GM12878 (cell line): ENCODE measurements around the gene PSME3IP1.

ENCODE experiments used
- BCLAF1 ChIP-seq: fragments of 450-650 bp; IDR thresholded peaks from 2 replicates; pipeline ENCODE4 v1.6.1; 2017; ENCODE audit warnings: antibody characterized with exemption, mild to moderate bottlenecking, moderate library complexity
- CTCF ChIP-seq, 3 experiments: IDR thresholded peaks in 2 of 3; conservative IDR thresholded peaks in 1 of 3; 2 replicates each; pipeline ENCODE4 v1.5.1; 2011; ENCODE audit warnings: low read depth in 3 of 3, low read length in 3 of 3, mild to moderate bottlenecking in 3 of 3, control low read depth in 2 of 3, moderate library complexity in 2 of 3, inconsistent platforms in 1 of 3, mixed read lengths in 1 of 3; ENCODE audit not compliant: control insufficient read depth in 2 of 3, insufficient read depth in 1 of 3; ENCODE audit errors: extremely low read depth in 1 of 3
- POLR2A ChIP-seq: IDR thresholded peaks from 2 replicates; pipeline ENCODE4 v1.6.1; 2011; ENCODE audit warnings: low read depth, mild to moderate bottlenecking, low read length

DNA sequence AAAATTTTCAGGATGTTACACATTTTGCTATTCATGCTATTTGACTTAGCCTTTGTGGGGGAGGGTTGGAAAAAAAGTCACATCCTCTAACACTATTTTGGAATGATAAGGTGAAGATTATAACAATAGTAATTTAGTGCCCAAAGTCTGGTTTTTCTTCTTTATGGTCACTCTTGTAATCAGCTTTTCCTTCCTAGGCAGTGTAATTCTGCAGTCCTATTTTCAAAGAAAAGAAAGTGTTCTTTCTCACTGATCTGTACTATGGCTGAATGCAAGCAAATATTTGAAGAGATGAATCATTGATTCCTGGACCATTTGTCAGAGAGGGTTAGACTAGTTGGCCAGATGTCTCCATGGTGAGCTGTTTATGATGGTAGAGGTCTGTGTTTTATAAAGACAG is 8.7 kb upstream of the PSME3IP1 start:
- no peak for TF ChIP-seq CTCF (IDR thresholded peaks at IDR 0.05 in 2 of 3, conservative IDR thresholded peaks at IDR 0.05 in 1 of 3; ENCODE audit: control insufficient read depth in 2 of 3, extremely low read depth in 1 of 3, insufficient read depth in 1 of 3, low read depth in 3 of 3, low read length in 3 of 3)
- TF ChIP-seq BCLAF1 = no peak
- TF ChIP-seq POLR2A = no peak
